Epithelial cell of proximal tubule (primary cell): ENCODE results near the gene FBXL14. TPM values are rescaled to one million over a fixed set of nuclear protein-coding genes. Genes with fewer than 3 reads are reported as not detected.

Source experiments
- DNase-seq: peaks from one replicate; pipeline ENCODE4 v3.0.0-alpha.2; 2011; ENCODE audit warnings: low read depth
- H3K4me3 ChIP-seq: 2 replicates; pipeline ENCODE4 v1.5.1; 2011; ENCODE audit warnings: low read depth, mild to moderate bottlenecking, low read length
- CTCF ChIP-seq: conservative IDR thresholded peaks from 2 replicates; pipeline ENCODE4 v1.5.1; 2012; ENCODE audit warnings: low read depth, mild to moderate bottlenecking, low read length
- total RNA-seq: library from RNA; depleted of rRNA; stranded (reverse); fragments of >200 nt; gene quantifications from 2 replicates; pipeline ENCODE4 v1.2.3, GENCODE V29; 2015

FBXL14 gene
- total RNA-seq, 1 donor from 2014 or later = 5.5 TPM

GRCh38 chr12:1553987-1554982, 40.1 kb downstream of the FBXL14 start:
- no peak for TF ChIP-seq CTCF
- no peak for DNase-seq
- no peak overlapping the region for H3K4me3 ChIP-seq

GRCh38 chr12:1553536-1553935, 40.8 kb downstream of the FBXL14 start:
- DNase-seq = no peak
- no peak for TF ChIP-seq CTCF
- H3K4me3 ChIP-seq = no peak overlapping the region

GRCh38 chr12:1552911-1553491, 41.4 kb downstream of the FBXL14 start:
- no peak overlapping the region for H3K4me3 ChIP-seq
- DNase-seq = no peak
- TF ChIP-seq CTCF = no peak

- H3K4me3 ChIP-seq = no peak overlapping the region
- DNase-seq = no peak
- no peak for TF ChIP-seq CTCF
Measured at GRCh38 chr12:1552171-1552570, 42.2 kb downstream of the FBXL14 start.

- no peak for TF ChIP-seq CTCF
- no peak for DNase-seq
- H3K4me3 ChIP-seq = no peak overlapping the region
Measured at GRCh38 chr12:1551496-1551895, 42.9 kb downstream of the FBXL14 start.

GRCh38 chr12:1546931-1547640, 47.3 kb downstream of the FBXL14 start:
- no peak for TF ChIP-seq CTCF
- H3K4me3 ChIP-seq = no peak overlapping the region
- DNase-seq = no peak
